HPDE6-E6E7 (cell line): ENCODE measurements around the gene CCDC188.

ENCODE experiments used
- DNase-seq: peaks from one replicate; pipeline ENCODE4 v3.0.0; 2011; ENCODE audit warnings: missing footprints; ENCODE audit errors: extremely low spot score

CCDC188 gene

DNA sequence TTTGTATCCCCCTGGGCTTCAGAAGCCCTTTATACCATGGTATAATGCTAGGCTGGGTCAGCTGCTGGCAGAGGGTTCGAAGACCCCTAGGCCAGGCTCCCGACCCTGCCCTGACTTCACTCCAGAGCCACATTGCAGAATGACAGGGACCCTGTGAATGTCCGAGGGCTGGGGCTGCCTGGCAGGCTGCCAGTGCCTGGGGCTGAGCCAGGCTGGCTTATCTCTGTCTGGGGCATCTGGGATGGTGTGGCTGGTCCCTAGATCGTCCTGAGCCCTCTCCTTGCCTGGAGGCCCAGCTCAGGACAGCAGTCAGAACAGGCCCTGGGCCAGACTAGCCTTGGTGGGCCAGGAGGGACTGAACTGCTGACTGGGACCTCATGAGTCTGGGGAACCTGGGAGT, 15.6 kb downstream of the CCDC188 start:
- DNase-seq, result no peak

DNA sequence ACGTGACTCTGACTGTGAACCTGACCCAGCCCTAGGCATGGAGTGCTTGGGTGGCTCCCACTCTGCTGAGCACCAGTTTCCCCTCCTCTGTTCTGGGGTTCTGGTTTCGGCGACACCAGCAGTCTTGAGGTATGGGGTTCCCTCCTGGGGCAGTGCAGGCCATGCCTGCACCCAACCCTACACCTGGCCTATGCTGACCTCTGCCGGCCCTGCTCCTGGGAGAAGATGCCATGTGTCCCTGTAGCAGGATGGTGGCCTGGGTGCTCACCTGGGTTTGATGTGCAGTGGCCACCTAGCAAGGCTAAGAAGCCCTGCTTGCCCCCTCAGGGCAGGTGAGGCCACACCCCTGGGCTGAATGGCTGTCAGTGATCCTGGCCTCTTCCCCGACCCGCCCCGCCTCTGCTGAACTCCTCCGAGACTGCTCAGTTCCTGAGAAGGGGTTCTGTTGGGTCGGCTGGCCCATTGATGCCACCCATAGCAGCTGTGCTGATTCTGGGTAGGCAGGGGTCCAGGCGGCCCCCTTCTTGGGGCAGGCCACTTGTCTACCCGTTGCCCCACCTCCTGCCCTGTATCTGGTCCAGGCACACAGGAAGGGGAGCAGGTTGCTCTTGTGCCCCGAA, 16.8 kb downstream of the CCDC188 start:
- no peak for DNase-seq

DNA sequence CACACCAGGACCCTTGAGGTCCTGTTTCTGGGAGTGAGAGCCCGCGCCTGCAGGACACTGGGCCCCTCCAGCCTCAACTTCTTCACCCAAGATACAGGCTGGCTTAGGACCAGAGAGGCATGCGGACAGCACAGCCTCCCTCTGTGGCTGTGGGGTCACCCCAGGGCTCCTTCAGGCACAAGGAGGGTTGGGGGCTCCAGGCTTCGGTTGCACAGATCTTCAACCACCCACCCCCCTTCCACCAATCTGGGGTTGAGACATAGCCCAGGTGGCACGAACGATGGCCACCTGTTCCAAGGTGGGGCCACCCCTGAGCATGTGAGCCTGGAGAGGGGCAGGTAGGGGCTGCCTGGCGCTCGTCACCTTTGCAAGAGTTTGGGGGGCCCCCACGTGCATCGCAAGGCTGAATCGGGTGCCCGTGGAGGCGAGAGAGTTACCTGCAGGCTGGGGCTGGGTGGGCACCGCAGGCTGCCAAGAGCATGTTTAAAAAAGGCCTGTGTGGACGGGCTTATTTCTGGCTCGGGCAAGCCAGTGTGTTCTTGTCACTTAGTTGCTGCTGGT, 18.1 kb downstream of the CCDC188 start:
- DNase-seq, result no peak

DNA sequence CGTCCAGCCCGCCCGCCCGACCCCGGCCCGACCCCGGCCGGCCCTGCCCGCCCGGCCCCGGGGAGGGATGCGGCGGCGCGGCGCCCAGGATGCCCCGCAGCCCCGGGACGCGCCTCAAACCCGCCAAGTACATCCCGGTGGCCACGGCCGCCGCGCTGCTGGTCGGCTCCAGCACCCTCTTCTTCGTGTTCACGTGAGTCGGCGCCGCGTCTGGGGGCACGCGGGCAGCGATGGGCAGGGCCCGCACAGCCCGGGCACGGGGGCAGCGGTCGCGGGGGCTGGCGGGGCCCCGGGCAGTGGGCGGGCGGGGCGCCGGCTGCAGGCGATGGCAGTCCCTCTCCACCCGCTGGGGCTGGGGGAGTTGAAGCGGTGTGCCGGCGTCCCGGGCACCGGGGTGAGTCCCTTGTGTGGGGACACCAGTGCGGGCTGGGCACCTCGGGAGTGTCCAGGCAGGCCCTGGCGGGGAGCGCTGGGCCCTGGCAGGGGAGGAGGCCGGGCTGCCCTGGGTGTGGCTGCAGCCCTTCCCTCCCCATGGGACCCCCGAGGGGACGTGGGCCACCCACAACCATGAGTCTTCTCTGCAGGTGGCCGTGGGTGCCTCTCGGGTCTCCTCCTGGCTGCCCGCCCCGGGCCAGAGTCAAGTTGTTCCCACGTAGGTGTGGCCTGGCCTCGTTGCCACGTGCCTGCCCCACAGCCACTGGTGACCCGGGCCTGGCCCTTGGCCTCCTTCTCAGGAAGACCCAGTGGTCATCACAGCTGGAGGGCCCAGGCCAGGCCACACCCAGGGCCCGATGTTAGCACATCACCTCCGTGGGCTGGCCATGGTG, 18.8 kb downstream of the CCDC188 start:
- no peak for DNase-seq

DNA sequence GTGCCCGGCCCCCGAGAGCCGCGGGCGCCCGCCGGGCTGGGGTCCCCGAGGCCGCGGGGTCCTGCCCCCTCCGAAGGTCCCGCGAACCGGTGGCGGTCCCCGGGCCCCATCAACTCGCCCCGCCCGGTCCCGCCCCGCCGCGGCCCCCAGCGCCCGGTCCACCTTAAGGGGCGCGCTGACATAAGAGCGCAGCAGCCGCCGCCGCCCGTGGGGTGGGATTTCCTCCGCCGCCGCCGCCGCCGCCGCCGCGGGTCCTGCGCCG, 19.3 kb downstream of the CCDC188 start, which contains the start of gene ZDHHC8:
Gene ZDHHC8 (plus strand): TSS at position 208 of the 262 bp plus-strand sequence. CDS start 144 bp downstream, outside the sequence.
- DNase-seq, result no peak

GRCh38 chr22:20130731-20131596, 19.9 kb downstream of the CCDC188 start:
- DNase-seq, result peak; percentile 60

GRCh38 chr22:20130319-20130718, 20.5 kb downstream of the CCDC188 start:
- DNase-seq, result no peak

GRCh38 chr22:20129747-20130014, 21.2 kb downstream of the CCDC188 start:
- DNase-seq, result no peak

DNA sequence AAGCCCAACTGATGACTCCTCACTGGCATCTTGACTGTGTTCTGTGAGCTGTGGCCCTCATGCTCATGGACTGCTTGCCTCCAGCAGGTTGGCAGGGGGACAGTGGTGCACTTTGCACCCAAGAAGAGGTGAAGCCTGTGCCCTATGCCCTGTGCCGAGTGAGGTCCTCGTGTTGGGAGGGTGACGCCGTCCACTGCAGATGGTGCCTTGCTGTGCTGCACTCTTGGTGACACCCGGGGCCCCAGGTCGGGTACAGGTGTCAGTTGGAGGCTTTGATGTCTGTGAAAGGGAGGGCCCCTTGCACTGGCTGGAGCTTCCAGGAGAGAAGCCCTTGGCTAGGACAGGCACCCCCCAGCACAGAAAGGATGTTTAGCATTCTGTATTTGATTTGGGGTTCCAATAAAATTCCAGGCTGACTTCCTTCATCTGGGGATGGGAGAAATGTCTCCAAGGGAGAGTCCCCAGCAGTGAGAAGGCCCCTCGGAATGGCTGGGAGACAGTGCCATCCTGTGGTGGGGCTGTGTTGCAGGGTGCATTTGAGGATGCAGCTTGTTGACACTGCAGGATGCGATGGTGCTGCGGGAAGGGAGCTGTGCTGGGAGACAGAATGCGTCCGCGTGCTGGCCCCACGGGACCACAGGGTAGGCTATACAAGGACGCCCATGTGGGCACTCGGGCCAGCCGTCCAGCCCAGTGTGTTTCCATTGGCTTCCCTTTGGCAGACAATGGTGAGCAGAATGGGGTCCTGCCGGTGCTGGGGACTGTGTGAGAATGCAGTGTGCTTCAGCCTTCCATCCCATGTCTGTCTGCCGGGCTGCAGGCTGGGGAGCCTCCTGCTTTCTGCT, 21.7 kb downstream of the CCDC188 start:
- DNase-seq, result no peak

DNA sequence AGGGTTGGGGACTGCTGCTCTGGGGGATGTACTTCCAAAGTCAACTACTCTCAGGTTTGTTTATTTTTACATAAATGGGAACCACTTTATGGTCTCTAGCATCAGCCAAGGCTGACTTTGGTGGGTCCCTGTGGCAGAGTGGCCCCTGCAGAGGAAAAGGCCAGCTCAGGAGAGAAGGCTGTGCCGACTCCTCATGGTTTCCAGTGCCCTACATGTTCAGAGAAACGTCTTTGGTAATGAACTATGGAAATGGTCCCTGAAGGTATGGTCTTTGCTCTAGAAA, 22.3 kb downstream of the CCDC188 start:
- no peak for DNase-seq

- DNase-seq, result no peak
Measured at GRCh38 chr22:20127869-20128618, 22.8 kb downstream of the CCDC188 start.

- DNase-seq, result no peak
Measured at GRCh38 chr22:20127318-20127868, 23.5 kb downstream of the CCDC188 start.

GRCh38 chr22:20126284-20127029, 24.4 kb downstream of the CCDC188 start:
- DNase-seq, result no peak

- no peak for DNase-seq
Measured at GRCh38 chr22:20125201-20126174, 25.4 kb downstream of the CCDC188 start.

GRCh38 chr22:20124083-20124787, 26.6 kb downstream of the CCDC188 start:
- DNase-seq, result no peak

DNA sequence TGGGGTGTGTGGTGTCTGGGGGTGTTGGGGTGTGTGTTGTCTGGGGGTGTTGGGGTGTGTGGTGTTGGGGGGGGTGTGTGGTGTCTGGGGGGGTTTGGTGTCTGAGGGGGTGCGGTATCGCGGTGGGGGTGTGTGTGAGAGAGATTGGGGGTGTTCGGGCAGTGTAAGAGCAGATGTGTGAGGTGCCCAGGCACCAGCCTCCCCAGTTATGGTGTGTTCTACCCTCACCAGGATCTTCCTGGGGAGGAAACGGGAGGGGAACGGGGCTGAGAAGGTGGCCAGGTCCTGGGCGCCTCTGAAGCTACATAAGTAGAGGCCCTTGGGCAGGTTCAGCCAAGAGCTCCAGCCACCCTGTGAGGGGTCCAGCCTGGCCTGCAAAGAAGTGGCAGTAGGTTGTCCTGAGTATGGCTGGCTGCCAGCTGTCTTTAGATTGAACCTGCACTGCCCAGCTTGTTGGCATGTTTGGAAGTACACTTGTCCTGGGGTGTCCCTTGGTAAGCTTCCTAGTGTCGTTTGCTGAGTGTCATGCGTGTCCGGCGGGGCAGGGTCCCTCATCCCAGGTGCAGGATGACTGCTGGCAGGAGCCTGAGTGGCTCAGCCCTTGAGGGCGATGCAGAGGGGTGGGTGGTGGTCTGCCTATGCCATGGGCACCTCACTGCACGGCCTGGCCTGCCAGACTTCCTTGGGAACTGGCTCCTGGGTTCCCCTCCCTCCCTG, 27.3 kb downstream of the CCDC188 start:
- no peak for DNase-seq

- DNase-seq, result no peak
Measured at GRCh38 chr22:20121856-20122415, 28.9 kb downstream of the CCDC188 start.
